Stimulated activated CD8-positive, alpha-beta memory T cell treated with anti-CD3 and anti-CD28 coated beads, Interleukin-2, amount 100 ng/mL, for 1 hour (primary cell): Measurements from ENCODE around the gene TSPAN11.

ENCODE experiments used
- DNase-seq, 2 donors: peaks; one replicate each; pipeline ENCODE4 v3.0.0-alpha.2; 2020; ENCODE audit warnings: low read depth in 2 of 2

The TSPAN11 gene

GRCh38 chr12:30979371-30980259, 53.1 kb downstream of the TSPAN11 start:
- DNase-seq, result no peak

GRCh38 chr12:30980955-30981662, 54.6 kb downstream of the TSPAN11 start:
- no peak for DNase-seq

- no peak for DNase-seq
Measured at GRCh38 chr12:30982413-30982812, 55.9 kb downstream of the TSPAN11 start.

- DNase-seq, result no peak
Measured at GRCh38 chr12:30985814-30986452, 59.4 kb downstream of the TSPAN11 start.

GRCh38 chr12:30988086-30988485, 61.5 kb downstream of the TSPAN11 start:
- DNase-seq, result no peak

GRCh38 chr12:30988646-30989286, 62.2 kb downstream of the TSPAN11 start:
- no peak for DNase-seq

- DNase-seq, result no peak
Measured at GRCh38 chr12:30989754-30990153, 63.2 kb downstream of the TSPAN11 start.

- DNase-seq, result no peak
Measured at GRCh38 chr12:30990316-30990715, 63.8 kb downstream of the TSPAN11 start.

GRCh38 chr12:30990776-30991175, 64.2 kb downstream of the TSPAN11 start:
- no peak for DNase-seq

GRCh38 chr12:30991466-30991865, 64.9 kb downstream of the TSPAN11 start:
- DNase-seq, result no peak

- DNase-seq, result no peak
Measured at GRCh38 chr12:30992381-30992780, 65.8 kb downstream of the TSPAN11 start.

- DNase-seq, result no peak
Measured at GRCh38 chr12:30993766-30994165, 67.2 kb downstream of the TSPAN11 start.

- no peak for DNase-seq
Measured at GRCh38 chr12:30994274-30994673, 67.7 kb downstream of the TSPAN11 start.

GRCh38 chr12:30996255-30996654, 69.7 kb downstream of the TSPAN11 start:
- DNase-seq, result no peak

GRCh38 chr12:30996752-30997151, 70.2 kb downstream of the TSPAN11 start:
- no peak for DNase-seq

GRCh38 chr12:30997685-30998440, 71.3 kb downstream of the TSPAN11 start:
- no peak for DNase-seq

- DNase-seq, result no peak
Measured at GRCh38 chr12:30999011-30999410, 72.5 kb downstream of the TSPAN11 start.

GRCh38 chr12:30999723-31000122, 73.2 kb downstream of the TSPAN11 start:
- no peak for DNase-seq

- no peak for DNase-seq
Measured at GRCh38 chr12:31000751-31001150, 74.2 kb downstream of the TSPAN11 start.

- DNase-seq, result no peak
Measured at GRCh38 chr12:31001581-31002360, 75.2 kb downstream of the TSPAN11 start.

GRCh38 chr12:31002361-31002725, 75.8 kb downstream of the TSPAN11 start:
- no peak for DNase-seq
